Stimulated activated CD8-positive, alpha-beta memory T cell treated with anti-CD3 and anti-CD28 coated beads, Interleukin-15, amount 100 ng/mL, for 1 hour (primary cell): ENCODE measurements around the gene TMEM164.

ENCODE experiments used
- DNase-seq: peaks from one replicate; pipeline ENCODE4 v3.0.0-alpha.2; 2020; ENCODE audit warnings: low read depth

The TMEM164 gene

DNA sequence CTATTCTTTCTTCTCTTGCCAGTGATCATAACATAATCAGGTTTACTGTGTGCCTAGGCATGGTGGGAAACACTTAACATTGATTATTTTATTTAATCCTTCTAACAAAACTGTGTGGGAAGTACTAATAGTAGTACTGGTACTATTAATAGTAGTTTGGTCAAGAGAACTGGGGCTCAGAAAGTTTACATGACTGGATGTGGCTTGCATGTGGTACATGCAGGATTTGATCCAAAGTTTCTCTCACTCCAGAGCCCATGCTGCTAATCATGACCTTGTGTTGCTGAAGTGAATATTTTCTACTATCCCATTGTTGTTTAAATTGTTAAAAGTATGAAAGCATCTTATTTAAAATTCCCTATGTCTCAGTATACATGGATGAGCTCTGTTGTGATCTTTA, 78.4 kb downstream of the TMEM164 start:
- DNase-seq = no peak

DNA sequence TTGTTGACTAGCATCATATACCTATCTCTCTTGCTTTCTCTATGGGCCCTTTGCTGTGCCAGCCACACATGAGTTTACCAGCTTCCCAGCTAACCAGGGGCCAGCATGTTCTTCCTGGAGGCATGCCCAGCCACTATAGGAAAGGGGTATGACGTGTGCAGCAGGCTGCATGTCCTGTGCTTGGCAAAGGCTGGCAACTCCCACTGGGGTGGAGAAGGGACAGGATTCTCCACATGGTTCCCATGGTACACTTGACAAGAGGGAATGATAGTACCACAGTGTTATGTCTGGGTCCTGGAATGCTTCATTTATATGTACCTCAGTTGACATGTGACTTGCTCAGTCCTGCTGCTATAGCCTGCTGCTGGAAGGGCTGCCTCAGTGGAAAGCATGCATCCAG, 78.8 kb downstream of the TMEM164 start:
- DNase-seq = no peak

DNA sequence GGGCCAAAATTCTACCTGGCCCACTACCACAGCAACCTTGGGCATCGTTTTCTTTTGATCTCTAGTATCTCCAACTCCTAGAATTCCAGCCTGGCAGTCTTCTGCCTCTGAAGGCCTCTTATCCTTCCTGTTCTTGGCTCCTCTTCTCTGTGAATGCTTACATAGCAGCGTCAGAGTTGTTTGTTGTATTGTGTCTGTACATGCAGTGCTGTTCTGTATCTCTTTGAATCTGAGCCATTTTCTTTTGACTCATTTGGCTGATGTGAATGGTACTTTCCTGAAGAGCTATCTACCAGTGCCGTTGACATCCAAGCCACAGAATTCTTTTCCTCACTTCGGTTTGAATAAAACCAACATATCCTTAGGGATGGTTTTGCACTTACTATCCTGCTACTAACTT, 79.2 kb downstream of the TMEM164 start:
- no peak for DNase-seq

DNA sequence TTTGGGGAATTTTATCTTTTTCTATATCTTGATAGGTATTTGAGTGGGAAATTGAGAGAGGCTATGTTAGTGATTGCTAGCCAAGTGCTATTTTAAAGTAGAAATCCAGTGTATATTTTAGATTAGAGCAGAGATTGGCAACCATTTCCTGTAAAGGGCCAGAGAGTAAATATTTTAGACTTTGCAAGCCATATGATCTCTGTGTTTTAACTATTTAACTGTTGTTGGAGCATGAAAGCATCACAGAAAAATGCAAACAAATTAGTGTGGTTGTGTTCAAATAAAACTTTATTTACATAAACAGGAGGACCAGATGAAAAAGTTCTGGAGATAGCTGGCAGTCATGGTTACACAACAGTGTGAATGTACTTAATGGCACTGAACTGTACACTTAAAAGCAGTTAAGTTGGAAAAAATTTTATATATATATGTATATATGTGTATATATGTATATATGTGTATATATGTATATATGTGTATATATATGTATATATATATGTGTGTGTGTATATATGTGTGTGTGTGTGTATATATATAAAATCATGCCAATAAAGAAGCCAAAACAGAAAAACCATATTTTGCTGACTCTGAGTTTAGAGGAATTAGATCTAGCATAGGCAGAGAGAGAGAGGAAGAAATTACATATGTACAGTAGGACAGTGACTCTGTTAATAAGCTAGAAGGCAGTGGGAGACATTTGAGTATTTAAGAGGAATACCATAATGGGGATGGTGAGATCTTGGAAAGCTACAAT, 83.4 kb downstream of the TMEM164 start:
- DNase-seq = no peak

DNA sequence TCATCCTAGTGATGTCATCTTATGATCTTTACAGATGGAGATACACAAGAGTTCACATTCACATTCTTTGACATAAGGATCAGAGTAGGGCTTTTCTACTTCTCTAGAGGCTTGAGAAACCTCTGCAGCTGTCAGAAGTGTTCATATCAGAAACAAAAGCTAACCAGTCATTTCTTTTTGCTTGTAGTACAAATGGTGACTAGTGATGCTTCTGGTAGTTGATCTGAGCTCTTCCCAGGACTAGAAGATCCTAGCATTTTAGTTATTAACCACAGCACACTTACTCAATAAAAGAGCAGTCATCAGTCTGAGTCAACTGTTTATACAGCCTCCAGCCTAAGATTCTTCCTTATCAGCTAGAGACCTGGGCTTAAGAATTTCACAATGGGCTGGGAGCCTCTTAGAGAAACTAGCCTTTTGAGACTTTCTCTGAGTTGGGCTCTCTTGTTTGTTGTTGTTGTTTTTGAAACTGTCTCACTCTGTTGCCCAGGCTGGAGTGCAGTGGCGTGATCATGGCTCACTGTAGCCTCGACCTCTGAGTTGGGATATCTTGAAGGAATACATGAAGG, 84.1 kb downstream of the TMEM164 start:
- DNase-seq = no peak

DNA sequence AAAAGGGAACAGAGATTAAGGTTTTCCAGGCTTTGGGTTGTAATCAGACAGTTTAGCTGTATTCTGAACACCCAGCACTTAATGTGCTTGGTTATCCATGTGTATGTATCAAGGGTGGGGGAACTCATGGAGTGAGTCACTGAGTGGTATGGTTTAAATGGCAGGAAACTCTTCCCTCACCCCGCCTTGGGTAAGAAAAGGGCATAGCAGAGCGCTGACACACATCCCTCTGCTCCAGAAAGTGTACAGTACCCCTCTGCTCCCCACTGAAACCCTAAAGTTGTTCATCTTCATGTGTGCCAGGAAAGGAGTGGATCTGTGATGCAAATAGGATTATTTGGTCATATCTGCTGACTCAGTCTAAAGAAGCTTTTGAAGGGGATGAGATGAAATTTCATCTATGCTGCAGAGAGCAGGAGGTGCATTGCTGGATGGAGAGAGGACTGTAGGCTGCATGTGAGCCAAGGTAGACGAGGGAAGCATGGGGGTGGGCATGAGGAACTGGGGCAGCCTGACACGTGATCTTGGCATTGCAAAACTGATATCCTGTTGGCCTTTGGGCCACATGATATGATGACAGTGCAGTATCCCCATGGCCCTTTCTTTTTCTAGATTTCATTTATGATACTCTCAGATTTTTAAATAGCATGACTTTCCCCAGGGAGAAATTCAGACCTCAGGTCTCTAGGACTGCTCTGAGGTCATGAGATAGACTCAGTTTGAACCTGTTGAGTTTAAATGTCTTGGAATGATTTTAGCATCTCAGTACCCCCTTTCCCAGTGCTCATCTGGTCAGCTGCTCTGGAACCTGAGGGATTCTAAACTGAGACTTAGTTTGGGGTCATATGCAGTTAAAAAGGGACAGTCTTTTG, 84.8 kb downstream of the TMEM164 start:
- DNase-seq = no peak

DNA sequence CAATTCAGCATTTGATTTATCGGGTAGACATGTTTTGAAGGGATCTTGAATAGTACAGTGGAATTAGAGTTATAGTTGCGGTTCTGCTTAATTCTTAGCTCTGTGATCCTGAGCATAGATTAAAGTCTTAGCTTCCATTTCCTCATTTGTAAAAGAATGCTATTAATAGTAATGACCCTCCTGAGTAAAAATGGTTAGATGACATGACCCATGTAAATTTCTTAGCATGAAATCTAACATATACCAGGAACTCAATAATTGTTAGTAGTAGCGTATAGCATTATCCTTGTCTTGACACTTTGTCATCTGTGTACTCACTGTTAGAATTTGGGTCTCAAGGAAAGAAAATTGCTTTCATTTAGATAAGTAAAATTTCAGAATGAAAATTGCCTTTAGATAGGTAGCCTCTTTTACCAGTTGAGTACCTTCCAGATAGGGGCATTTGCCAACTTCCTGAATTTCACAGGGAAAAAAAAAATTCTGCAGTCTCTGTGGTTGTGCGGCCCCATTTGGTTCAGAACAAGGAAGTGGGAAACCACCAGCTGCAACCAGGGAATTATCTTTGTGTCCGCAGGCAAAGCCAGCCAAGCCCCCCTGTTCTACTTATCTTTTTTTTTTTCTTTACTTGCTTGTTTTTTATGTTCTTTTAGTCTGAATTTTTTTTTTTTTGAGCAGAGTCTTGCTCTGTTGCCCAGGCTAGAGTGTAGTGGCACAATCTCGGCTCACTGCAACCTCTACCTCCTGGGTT, 86.9 kb downstream of the TMEM164 start:
- no peak for DNase-seq

DNA sequence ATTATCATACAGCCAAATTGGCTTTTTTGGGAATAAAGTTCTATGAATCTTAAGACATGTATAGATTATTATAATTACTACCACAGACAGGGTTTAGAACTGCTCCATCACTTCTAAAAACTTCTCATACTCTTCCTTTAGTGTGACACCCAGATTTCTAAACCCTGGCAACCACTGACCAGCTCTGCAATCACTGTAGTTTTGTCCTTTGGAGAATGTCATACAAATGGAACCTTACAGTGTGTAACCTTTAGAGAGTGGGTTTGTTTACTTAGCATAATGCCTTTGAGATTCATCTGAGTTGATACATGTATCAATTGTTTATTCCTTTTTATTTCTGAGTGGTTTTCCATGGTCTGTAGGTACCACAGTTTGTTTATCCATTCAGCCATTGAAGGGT, 95.0 kb downstream of the TMEM164 start:
- no peak for DNase-seq

DNA sequence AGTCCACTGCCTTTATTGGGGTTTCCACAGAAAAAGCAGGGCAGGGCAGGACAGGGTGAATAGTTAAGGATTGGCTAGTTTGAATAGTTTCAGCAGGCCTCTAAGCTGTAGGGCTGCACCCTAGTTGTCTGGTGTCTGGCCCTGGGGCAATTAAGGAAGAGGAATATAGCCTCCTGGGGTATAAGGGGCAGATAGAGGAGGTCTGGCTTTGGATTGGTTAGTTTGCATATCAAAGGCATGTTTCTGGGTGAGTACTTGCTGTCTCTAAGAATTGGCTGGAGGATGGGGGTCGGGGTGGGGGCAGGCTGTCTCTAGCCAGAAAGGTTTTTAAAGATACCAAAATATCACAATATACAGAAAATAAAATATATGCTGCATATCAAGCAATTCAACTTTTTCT, 100.4 kb downstream of the TMEM164 start:
- DNase-seq = no peak

DNA sequence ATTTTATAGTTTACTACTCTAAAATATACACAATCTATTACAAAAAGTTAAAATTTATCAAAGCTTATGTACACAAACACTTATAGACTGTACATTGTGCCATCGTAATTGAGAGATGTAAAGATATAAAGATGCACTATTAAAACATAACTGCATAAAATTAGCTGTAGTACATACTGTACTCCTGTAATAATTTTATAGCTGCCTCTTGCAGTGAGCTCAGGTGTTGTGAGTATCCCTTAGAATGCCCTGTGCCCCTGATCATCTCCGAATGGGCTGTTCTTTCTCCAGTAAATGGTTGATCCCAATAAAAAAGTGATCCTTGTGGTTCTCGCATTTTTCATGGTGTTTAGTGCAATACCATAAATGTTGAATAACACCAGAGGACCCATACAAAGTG, 101.2 kb downstream of the TMEM164 start:
- DNase-seq = no peak

DNA sequence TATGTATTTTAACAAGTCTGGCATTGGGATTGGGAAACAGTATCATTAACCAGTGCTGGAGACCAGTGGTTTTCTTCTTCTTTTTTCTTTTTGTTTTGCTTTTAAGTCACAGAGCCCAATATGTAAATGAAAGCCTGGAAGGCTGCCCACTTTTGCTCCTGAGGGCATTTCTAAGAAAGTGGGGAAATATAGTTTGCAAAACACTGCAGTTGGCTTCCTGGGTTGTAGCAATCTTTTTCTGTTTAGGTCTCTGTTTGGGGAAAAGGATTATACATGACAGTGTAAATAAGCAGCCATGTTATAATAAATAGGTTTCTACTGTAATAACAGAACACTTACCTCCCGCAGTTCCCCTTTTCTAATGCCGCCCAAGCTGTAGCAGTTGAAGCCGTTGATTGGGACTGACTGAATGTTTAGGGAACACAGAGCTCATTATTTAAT, 105.5 kb downstream of the TMEM164 start:
- no peak for DNase-seq

DNA sequence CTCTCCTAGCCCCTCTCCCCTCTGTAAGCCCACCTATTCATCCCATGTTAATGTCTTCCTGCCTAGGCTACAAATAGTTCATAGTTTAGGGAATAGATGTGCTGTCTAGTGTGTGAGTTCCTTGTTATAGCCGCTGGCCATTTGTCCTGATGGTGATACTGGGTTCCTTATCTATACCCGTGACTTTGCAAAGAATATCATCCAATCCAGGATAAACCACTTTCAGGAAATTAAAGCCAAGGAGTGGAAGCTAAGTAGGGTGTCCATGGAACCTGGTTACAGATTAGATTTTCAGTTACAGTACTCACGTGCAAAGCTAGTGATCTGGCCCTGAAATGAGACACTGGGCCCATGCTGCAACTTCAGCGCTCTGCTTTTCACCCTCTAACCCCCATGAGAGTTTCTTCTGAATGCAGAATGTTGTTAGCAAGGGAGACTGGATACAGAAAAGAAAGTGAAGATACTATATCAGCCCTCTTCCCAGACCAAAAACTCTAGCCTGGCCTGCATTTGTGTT, 111.4 kb downstream of the TMEM164 start:
- no peak for DNase-seq

DNA sequence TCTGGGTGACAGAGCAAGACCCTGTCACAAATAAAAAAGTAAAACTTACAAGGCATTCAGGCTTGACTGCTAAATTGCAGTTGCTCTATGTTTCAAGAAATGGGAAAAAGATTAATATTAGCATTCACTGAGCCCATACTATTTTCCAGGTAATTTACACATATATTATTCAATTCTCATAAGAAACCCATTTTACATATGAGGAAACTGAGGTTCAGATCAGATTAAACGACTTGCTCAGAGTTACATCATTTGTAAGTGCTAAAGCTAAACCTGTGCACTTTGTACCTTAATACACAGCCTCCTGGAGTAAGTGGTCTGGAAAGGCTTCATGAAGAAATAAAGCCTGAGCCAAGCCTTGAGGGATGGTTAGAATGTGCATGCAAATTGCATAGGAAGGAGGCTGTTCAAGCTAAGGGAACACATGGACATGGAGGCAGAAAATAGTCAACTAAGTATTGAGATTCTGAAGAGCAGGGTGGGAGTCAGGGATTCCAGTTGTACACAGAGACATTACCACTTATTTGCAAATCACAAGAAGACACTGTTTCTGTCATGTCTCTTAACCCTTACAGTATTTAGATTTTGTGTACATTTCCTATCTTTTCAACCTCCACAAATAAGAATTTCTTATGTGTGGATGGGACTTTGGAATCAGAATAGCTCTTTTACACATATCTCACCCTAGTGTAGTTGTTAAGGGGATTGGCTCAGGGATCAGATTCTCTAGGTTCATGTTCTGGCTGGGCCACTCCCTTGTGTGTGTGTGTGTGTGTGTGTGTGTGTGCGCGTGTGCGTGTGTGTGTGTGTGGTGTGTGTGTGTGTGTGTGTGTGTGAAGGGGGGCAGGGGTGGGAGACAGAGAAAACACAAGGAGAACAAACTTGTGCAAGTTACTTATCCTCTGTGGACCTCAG, 113.4 kb downstream of the TMEM164 start:
- DNase-seq = no peak

DNA sequence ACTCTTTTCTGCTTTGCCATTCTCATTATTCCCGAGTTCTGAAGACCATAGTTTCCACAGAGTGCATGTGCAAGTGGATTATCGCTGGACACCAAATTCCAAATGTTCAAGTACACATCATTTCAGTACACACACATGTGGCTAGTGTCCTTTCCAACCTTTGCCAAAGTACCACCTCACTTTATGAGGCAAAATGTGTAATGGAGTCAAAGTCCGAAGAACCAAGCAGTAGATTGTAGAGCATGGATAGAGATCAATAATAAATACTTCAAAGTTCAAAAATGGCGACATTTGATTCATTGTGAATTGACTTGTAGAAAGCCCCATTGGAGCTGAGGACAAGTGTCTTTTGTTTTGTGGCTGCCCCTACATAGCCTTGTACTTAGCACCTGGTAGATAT, 115.6 kb downstream of the TMEM164 start:
- DNase-seq = no peak

DNA sequence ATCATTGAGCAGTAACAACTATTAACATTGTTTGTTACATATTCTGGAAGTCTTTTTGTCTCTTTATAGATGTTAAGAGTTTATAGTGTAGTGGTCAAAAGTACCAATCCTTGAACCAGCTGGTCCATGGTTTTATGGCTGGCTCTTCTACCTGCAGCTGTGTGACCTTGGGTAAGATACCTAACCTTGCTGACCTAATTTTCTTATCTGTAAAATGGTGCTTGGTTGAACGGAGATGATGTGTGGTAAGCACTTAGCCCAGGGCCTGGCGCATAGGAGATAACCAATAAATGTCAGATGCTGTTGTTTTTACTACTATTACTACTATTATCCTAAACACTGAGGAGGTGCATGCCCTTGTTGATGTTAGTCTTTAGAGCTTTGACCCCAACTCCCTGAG, 116.6 kb downstream of the TMEM164 start:
- DNase-seq = no peak

DNA sequence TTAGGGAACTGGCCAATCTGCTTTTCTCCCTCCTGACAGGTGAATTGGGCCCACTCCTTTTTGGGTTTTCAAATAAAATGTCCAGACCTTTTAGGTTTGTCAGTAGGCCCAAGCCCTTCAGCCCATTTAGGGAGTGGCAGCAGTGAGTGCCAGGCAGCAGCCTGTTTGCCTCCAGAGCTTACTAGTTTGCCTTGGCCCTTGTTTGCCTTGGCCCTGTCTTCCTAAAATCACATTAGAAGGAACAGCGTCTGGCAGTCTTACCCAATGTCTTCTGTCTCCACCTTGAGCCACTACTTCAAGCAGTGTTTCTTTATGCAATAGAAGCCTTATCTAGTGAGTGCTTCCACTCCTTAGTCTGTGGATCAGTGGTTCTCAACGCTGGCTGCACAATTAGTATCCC, 117.1 kb downstream of the TMEM164 start:
- DNase-seq = no peak

DNA sequence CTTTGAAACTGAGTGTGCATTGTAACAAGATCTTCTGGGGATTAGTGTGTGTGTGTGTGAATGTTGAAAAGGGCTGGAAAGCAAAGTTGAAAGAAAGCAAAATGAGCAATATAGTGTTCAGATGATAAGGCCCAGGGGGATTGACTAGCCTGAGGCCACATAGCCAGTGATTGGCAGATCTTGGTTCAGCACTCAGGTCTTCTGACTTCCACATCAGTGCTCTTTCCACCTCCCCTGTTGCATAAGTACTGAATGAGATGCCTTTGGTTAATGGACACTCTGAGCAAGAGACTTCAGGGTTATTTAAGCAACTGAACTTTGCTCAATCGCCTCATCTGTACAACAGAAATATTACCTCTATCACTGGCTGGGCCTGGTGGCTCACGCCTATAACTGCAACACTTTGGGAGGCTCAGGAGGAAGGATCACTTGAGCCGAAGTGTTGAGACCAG, 120.4 kb downstream of the TMEM164 start:
- DNase-seq = no peak

DNA sequence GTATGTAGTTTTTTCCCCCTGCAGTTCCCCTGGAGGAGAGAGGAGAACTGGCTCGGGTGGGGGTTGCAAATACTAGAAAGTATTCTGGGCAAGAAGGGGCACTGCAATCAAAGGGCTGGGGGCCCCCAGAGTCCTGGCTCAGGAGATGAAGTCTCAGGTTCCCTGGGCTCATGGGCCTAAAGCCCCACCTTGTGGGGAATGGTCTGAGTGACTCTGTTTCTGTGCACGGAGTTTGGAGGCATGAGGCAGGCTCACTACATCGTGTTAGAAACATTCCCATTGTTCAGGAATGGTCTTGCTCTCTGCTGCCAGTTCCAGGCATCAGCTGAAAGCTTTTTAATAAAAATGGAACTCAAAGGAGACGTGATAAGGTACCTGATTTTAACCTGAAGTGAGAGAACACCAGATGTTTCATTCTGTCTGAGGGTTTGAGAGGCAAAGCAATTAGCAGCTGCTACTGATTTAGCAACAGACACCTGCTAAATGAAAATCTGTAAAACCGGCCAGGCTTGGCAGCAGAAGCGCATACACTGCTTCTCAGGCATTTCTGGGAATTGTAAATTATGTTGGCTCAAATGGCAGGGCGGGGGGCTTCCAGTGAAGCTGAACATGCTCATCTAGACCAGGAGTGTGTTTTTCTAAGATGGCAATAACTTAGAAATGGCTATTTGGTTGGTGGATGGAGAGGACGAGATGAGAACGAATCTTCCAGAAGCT, 122.7 kb downstream of the TMEM164 start:
- DNase-seq = no peak

DNA sequence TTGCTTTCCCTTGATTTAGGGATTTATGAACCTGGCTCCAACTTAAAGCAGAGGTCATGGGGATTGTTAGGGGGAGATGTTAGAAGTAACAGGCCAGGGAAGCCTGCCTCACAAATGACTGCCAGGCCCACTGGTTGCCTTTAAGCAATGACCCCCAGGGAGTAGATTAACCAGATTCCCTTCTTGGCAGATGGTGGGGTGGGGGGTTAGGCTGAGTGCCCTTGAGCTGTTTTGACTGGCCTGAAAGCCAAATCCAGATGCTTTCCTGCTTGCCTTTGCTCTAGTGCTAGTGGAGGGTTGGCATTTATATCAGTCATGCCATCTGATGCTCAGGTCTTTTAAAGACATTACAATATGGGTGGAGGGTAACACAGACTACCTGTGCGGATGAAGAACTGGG, 128.1 kb downstream of the TMEM164 start:
- no peak for DNase-seq

DNA sequence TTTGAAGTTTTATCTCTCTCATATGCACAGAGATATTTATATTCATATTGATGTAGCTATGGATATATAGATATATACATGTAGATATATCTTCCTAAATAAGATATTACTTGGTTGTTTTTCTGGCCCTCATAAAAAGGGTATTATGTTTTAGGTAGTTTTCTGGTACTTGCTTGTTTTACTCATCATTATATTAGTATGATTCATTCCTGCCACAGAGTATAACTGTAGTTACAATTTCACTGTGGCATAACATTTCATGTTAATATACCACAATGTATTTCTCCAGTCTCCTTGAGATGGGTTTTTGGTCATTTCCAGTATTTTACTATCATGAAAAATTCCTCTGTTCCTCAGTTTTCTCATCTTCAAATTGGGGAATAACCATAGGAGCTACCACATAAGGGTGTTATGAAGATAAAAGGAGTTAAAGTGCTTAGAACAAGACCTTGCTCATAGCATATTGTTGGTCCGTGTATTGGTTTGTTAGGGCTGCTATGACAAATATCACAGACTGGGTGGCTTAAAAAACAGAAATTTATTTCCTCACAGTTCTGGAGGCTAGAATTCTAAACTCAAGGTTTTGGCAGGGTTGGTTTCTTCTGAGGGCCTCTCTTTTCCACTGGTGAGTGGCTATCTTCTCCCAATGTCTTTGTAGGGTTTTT, 129.7 kb downstream of the TMEM164 start:
- no peak for DNase-seq
